ENCODE measurements around the gene NTMT1.

NTMT1 gene

GRCh38 chr9:129676287-129676686 lies 50.3 kb downstream of the NTMT1 start:
- Mint-ChIP-seq H3K4me3 (no peak overlapping the region), H3K36me3 (ENCODE audit: low read depth) (no peaks in the 10 kb centered on the region), H3K27ac (no peak overlapping the region), H3K27me3 (ENCODE audit: low read depth) (peaks cover 67% of the 10 kb centered on the region), H3K4me1 (peaks cover 37% of the 10 kb centered on the region), H3K9me3 (no peaks in the 10 kb centered on the region)
- TF ChIP-seq, protein P1, sequence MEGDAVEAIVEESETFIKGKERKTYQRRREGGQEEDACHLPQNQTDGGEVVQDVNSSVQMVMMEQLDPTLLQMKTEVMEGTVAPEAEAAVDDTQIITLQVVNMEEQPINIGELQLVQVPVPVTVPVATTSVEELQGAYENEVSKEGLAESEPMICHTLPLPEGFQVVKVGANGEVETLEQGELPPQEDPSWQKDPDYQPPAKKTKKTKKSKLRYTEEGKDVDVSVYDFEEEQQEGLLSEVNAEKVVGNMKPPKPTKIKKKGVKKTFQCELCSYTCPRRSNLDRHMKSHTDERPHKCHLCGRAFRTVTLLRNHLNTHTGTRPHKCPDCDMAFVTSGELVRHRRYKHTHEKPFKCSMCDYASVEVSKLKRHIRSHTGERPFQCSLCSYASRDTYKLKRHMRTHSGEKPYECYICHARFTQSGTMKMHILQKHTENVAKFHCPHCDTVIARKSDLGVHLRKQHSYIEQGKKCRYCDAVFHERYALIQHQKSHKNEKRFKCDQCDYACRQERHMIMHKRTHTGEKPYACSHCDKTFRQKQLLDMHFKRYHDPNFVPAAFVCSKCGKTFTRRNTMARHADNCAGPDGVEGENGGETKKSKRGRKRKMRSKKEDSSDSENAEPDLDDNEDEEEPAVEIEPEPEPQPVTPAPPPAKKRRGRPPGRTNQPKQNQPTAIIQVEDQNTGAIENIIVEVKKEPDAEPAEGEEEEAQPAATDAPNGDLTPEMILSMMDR (IDR thresholded peaks at IDR 0.05; ENCODE audit: unreplicated experiment in 3 of 3): no peak

GRCh38 chr9:129676975-129677374 lies 51.0 kb downstream of the NTMT1 start:
- H3K36me3 Mint-ChIP-seq (ENCODE audit: low read depth): no peaks in the 10 kb centered on the region
- no peak overlapping the region for H3K27ac Mint-ChIP-seq
- peak overlapping the region in 1 of 3 experiments; percentile 29 for H3K4me3 Mint-ChIP-seq
- peaks cover 60% of the 10 kb centered on the region for H3K27me3 Mint-ChIP-seq (ENCODE audit: low read depth)
- H3K9me3 Mint-ChIP-seq: no peaks in the 10 kb centered on the region
- TF ChIP-seq, protein P1 (IDR thresholded peaks at IDR 0.05; ENCODE audit: unreplicated experiment in 3 of 3): no peak
- peaks cover 37% of the 10 kb centered on the region for H3K4me1 Mint-ChIP-seq

- TF ChIP-seq, protein P1 (IDR thresholded peaks at IDR 0.05; ENCODE audit: unreplicated experiment in 3 of 3): no peak
- Mint-ChIP-seq H3K27me3 (ENCODE audit: low read depth) (peaks cover 63% of the 10 kb centered on the region), H3K4me3 (peak overlapping the region in 2 of 3 experiments; percentile 49 to 72), H3K36me3 (ENCODE audit: low read depth) (no peaks in the 10 kb centered on the region), H3K27ac (peak overlapping the region; percentile 22 to 79 (median 37)), H3K4me1 (peaks cover 37% of the 10 kb centered on the region), H3K9me3 (no peaks in the 10 kb centered on the region)
Measured at GRCh38 chr9:129677456-129677855, 51.5 kb downstream of the NTMT1 start.

GRCh38 chr9:129678844-129679243 lies 52.9 kb downstream of the NTMT1 start:
- H3K36me3 Mint-ChIP-seq (ENCODE audit: low read depth): no peaks in the 10 kb centered on the region
- peaks cover 60% of the 10 kb centered on the region for H3K27me3 Mint-ChIP-seq (ENCODE audit: low read depth)
- H3K27ac Mint-ChIP-seq: peak overlapping the region in 1 of 3 experiments; percentile 37
- H3K9me3 Mint-ChIP-seq: no peaks in the 10 kb centered on the region
- peaks cover 33% of the 10 kb centered on the region for H3K4me1 Mint-ChIP-seq
- TF ChIP-seq, protein P1 (IDR thresholded peaks at IDR 0.05; ENCODE audit: unreplicated experiment in 3 of 3): no peak
- no peak overlapping the region for H3K4me3 Mint-ChIP-seq

DNA sequence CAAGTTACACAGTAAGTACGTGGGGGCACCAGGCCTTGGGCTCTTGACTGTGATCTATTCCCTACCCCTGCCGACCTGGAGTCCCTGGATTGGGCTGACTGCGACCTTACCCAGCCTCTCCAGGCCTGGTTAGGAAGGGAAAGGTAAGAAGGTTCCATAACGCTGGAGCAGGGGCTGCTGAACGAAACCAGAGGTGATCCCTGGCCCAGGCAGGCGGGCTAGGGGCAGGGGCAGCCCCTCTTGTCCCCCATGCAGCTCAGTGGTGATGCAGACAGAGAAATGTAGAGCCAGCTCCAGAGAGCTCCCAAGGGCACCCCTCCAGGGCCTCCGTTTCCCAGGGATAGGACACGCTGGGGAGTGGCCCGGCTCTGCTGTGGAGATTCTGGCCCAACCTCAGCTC lies 53.6 kb downstream of the NTMT1 start:
- Mint-ChIP-seq H3K27me3 (ENCODE audit: low read depth) (peaks cover 53% of the 10 kb centered on the region), H3K27ac (no peak overlapping the region), H3K36me3 (ENCODE audit: low read depth) (no peaks in the 10 kb centered on the region), H3K9me3 (no peaks in the 10 kb centered on the region), H3K4me1 (peaks cover 26% of the 10 kb centered on the region), H3K4me3 (no peak overlapping the region)
- TF ChIP-seq, protein P1 (IDR thresholded peaks at IDR 0.05; ENCODE audit: unreplicated experiment in 3 of 3): no peak

DNA sequence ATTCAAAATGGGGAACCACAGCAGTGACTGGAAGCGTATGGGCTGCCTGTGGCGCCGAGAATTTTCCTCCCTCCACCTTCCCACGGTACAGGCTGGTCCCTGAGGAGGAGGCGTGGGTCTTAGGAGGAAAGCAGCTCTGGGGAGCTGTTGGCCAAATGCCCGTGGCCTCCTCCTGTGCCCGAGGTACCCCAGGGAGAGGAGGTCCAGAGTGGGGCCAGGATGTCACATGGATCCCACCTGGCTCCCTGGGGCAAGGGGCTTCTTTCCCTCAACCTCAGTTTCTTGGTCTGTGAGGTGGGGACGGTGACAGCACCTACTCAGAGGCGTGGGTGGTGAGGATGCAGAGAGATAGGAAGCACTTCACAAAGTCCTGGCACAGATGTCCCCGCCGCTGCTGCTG lies 56.0 kb downstream of the NTMT1 start:
- peaks cover 13% of the 10 kb centered on the region for H3K4me1 Mint-ChIP-seq
- TF ChIP-seq, protein P1 (IDR thresholded peaks at IDR 0.05; ENCODE audit: unreplicated experiment in 3 of 3): no peak
- H3K27ac Mint-ChIP-seq: no peak overlapping the region
- H3K27me3 Mint-ChIP-seq (ENCODE audit: low read depth): peaks cover 51% of the 10 kb centered on the region
- H3K36me3 Mint-ChIP-seq (ENCODE audit: low read depth): no peaks in the 10 kb centered on the region
- H3K4me3 Mint-ChIP-seq: no peak overlapping the region
- no peaks in the 10 kb centered on the region for H3K9me3 Mint-ChIP-seq
